ENCODE data around the gene CGAS.

GRCh38 chr6:73491377-73491776, 39.3 kb upstream of the CGAS start:
- TF ChIP-seq EZH2 (IDR thresholded peaks at IDR 0.05; ENCODE audit: borderline replicate concordance, low read length) (no peak), CTCF (conservative IDR thresholded peaks at IDR 0.05 in 1 of 2, IDR thresholded peaks at IDR 0.05 in 1 of 2; ENCODE audit: extremely low read depth in 1 of 2, insufficient read depth in 1 of 2, low read depth in 1 of 2, low read length in 2 of 2) (no peak)
